ENCODE data around the gene TEX10.

DNA sequence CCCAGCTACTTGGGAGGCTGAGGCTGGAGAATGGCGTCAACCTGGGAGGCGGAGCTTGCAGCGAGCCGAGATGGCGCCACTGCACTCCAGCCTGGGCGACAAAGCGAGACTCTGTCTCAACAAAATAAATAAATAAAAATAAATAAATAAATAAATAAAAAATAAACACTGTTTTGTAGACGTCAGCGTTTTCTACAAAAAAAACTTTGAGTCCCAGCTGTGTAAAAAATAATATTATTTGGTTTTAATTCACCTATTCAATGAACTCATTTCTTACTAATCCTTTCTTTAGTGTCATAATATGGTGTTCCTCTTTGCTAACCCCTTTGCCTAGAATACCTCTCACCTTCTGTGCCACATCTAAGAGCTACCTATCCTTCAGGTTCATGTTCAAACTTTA, 44.0 kb upstream of the TEX10 start:
- TF ChIP-seq, protein P1, sequence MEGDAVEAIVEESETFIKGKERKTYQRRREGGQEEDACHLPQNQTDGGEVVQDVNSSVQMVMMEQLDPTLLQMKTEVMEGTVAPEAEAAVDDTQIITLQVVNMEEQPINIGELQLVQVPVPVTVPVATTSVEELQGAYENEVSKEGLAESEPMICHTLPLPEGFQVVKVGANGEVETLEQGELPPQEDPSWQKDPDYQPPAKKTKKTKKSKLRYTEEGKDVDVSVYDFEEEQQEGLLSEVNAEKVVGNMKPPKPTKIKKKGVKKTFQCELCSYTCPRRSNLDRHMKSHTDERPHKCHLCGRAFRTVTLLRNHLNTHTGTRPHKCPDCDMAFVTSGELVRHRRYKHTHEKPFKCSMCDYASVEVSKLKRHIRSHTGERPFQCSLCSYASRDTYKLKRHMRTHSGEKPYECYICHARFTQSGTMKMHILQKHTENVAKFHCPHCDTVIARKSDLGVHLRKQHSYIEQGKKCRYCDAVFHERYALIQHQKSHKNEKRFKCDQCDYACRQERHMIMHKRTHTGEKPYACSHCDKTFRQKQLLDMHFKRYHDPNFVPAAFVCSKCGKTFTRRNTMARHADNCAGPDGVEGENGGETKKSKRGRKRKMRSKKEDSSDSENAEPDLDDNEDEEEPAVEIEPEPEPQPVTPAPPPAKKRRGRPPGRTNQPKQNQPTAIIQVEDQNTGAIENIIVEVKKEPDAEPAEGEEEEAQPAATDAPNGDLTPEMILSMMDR (optimal IDR thresholded peaks at IDR 0.05 in 1 of 3, IDR thresholded peaks at IDR 0.05 in 1 of 3, conservative IDR thresholded peaks at IDR 0.05 in 1 of 3; ENCODE audit: extremely low read depth in 1 of 3, insufficient read depth in 2 of 3, low read length in 3 of 3): no peak
- TF ChIP-seq EZH2 (IDR thresholded peaks at IDR 0.05; ENCODE audit: low read length): no peak

Measured in keratinocyte (primary cell).